GM18505 (cell line): ENCODE data around the gene OMA1.
A peak's percentile ranks its signal among the peaks of the same experiment; 100 is the strongest.
"Not testable (repeated sequence)": the region's sequence is repeated elsewhere in the genome, so short reads cannot be mapped to it uniquely, and the experiment has no call there.

ENCODE experiments used
- ATAC-seq: cut with Tn5 transposase; IDR thresholded peaks from one replicate; pipeline ENCODE4 v1.9.1; 2021; ENCODE audit not compliant: unreplicated experiment
- POLR2A ChIP-seq: IDR thresholded peaks from 4 replicates; pipeline ENCODE4 v1.6.1; 2011; ENCODE audit warnings: borderline replicate concordance; ENCODE audit not compliant: insufficient read depth, insufficient read length; ENCODE audit errors: extremely low read depth

OMA1 gene

GRCh38 chr1:58568271-58568860 lies 21.8 kb upstream of the OMA1 start:
- ATAC-seq, result no peak
- TF ChIP-seq POLR2A, result no peak

- TF ChIP-seq POLR2A, result no peak
These were observed 19.8 kb upstream of the OMA1 start for GRCh38 chr1:58566339-58566738.

GRCh38 chr1:58563715-58564114 lies 17.2 kb upstream of the OMA1 start:
- ATAC-seq, result not testable (repeated sequence)

More at GRCh38 chr1:58566339-58566738, 19.8 kb upstream of the OMA1 start:
- ATAC-seq, result no peak

GRCh38 chr1:58561633-58562032 lies 15.1 kb upstream of the OMA1 start:
- ATAC-seq, result no peak
- no peak for TF ChIP-seq POLR2A

- TF ChIP-seq POLR2A, result no peak
These were observed 8.9 kb upstream of the OMA1 start for GRCh38 chr1:58555393-58555792.

GRCh38 chr1:58551186-58552140 lies 4.9 kb upstream of the OMA1 start:
- TF ChIP-seq POLR2A, result no peak
- ATAC-seq, result no peak

More at GRCh38 chr1:58555393-58555792, 8.9 kb upstream of the OMA1 start:
- ATAC-seq, result no peak

- ATAC-seq, result not testable (repeated sequence)
These were observed 2.8 kb upstream of the OMA1 start for GRCh38 chr1:58549291-58549690.

- ATAC-seq, result no peak
- TF ChIP-seq POLR2A, result no peak
These were observed 1.8 kb upstream of the OMA1 start for GRCh38 chr1:58548371-58548770.

- TF ChIP-seq POLR2A, result no peak
These were observed 671 bp downstream of the OMA1 start for GRCh38 chr1:58545591-58546519.

GRCh38 chr1:58543260-58543659 lies 3.3 kb downstream of the OMA1 start:
- no peak for ATAC-seq
- no peak for TF ChIP-seq POLR2A

More at GRCh38 chr1:58545591-58546519, 671 bp downstream of the OMA1 start:
- ATAC-seq, result peak; percentile 50

- TF ChIP-seq POLR2A, result no peak
- ATAC-seq, result no peak
These were observed 7.0 kb downstream of the OMA1 start for GRCh38 chr1:58539553-58539952.

GRCh38 chr1:58538821-58539220 lies 7.7 kb downstream of the OMA1 start:
- no peak for ATAC-seq

GRCh38 chr1:58531842-58532241 lies 14.7 kb downstream of the OMA1 start:
- ATAC-seq, result not testable (repeated sequence)

More at GRCh38 chr1:58538821-58539220, 7.7 kb downstream of the OMA1 start:
- no peak for TF ChIP-seq POLR2A
